NCI-H2196 (cell line): ENCODE measurements around the gene TAAR2.
"Not testable (repeated sequence)": the region's sequence is repeated elsewhere in the genome, so short reads cannot be mapped to it uniquely, and the experiment has no call there.

Experiments
- DNase-seq: peaks from one replicate; lab custom pipeline; 2025; ENCODE audit not compliant: unreplicated experiment; lab: John Stamatoyannopoulos, UW

The TAAR2 gene

GRCh38 chr6:132624175-132624574 is at the start of gene TAAR2:
Gene TAAR2 (minus strand): TSS chr6:132624275. CDS start chr6:132624275, 0 bp downstream.
- no peak for DNase-seq

- peak; percentile 12 for DNase-seq
Observed at GRCh38 chr6:132673376-132674094, 49.5 kb upstream of the TAAR2 start.

GRCh38 chr6:132671295-132671694 is 47.2 kb upstream of the TAAR2 start:
- DNase-seq: no peak

GRCh38 chr6:132669690-132670291 is 45.7 kb upstream of the TAAR2 start:
- peak; percentile 43 for DNase-seq

GRCh38 chr6:132666118-132666517 is 42.0 kb upstream of the TAAR2 start:
- DNase-seq: no peak

- no peak for DNase-seq
Observed at GRCh38 chr6:132664309-132665034, 40.4 kb upstream of the TAAR2 start.

- DNase-seq: no peak
Observed at GRCh38 chr6:132663661-132664060, 39.6 kb upstream of the TAAR2 start.

GRCh38 chr6:132661906-132662305 is 37.8 kb upstream of the TAAR2 start:
- DNase-seq: no peak

- DNase-seq: no peak
Observed at GRCh38 chr6:132659082-132659481, 35.0 kb upstream of the TAAR2 start, which contains the start of gene TAAR1. Gene TAAR1 (minus strand): TSS chr6:132659182. CDS start chr6:132646003, 13,179 bp downstream.

GRCh38 chr6:132651062-132651461 is 27.0 kb upstream of the TAAR2 start:
- DNase-seq: no peak

- DNase-seq: no peak
Observed at GRCh38 chr6:132650429-132650828, 26.4 kb upstream of the TAAR2 start.

- DNase-seq: no peak
Observed at GRCh38 chr6:132648828-132649227, 24.8 kb upstream of the TAAR2 start.

GRCh38 chr6:132648356-132648755 is 24.3 kb upstream of the TAAR2 start:
- no peak for DNase-seq

- no peak for DNase-seq
Observed at GRCh38 chr6:132643547-132643946, 19.5 kb upstream of the TAAR2 start.

- DNase-seq: not testable (repeated sequence)
Observed at GRCh38 chr6:132637135-132637534, 13.1 kb upstream of the TAAR2 start.

- not testable (repeated sequence) for DNase-seq
Observed at GRCh38 chr6:132635906-132636305, 11.8 kb upstream of the TAAR2 start.

- DNase-seq: not testable (repeated sequence)
Observed at GRCh38 chr6:132635288-132635687, 11.2 kb upstream of the TAAR2 start.

GRCh38 chr6:132634796-132635195 is 10.7 kb upstream of the TAAR2 start:
- no peak for DNase-seq

- no peak for DNase-seq
Observed at GRCh38 chr6:132633362-132633761, 9.3 kb upstream of the TAAR2 start.

- no peak for DNase-seq
Observed at GRCh38 chr6:132623106-132623845, 799 bp downstream of the TAAR2 start.

- DNase-seq: no peak
Observed at GRCh38 chr6:132616677-132617076, 7.4 kb downstream of the TAAR2 start.
